ENCODE results near the gene GPATCH2.

GRCh38 chr1:217389895-217390294 lies 241.0 kb downstream of the GPATCH2 start:
- TF ChIP-seq, protein P1, sequence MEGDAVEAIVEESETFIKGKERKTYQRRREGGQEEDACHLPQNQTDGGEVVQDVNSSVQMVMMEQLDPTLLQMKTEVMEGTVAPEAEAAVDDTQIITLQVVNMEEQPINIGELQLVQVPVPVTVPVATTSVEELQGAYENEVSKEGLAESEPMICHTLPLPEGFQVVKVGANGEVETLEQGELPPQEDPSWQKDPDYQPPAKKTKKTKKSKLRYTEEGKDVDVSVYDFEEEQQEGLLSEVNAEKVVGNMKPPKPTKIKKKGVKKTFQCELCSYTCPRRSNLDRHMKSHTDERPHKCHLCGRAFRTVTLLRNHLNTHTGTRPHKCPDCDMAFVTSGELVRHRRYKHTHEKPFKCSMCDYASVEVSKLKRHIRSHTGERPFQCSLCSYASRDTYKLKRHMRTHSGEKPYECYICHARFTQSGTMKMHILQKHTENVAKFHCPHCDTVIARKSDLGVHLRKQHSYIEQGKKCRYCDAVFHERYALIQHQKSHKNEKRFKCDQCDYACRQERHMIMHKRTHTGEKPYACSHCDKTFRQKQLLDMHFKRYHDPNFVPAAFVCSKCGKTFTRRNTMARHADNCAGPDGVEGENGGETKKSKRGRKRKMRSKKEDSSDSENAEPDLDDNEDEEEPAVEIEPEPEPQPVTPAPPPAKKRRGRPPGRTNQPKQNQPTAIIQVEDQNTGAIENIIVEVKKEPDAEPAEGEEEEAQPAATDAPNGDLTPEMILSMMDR (IDR thresholded peaks at IDR 0.05): no peak
- TF ChIP-seq POLR2A (IDR thresholded peaks at IDR 0.05): no peak

All from esophagus squamous epithelium (tissue), 4 donors.